Measurements from ENCODE around the gene IGF1R. TPM values are rescaled to one million over a fixed set of nuclear protein-coding genes. Genes with fewer than 3 reads are reported as not detected.
A peak's percentile ranks its signal among the peaks of the same experiment; 100 is the strongest.

IGF1R gene
- total and polyA plus RNA-seq, 12 donors = 8.6 to 138 (median 66.0) TPM

GRCh38 chr15:98844261-98844660, 195.9 kb downstream of the IGF1R start:
- Histone ChIP-seq H3K27ac (no peak overlapping the region), H3K36me3 (replicated peaks in 1 of 2) (no peaks in the 10 kb centered on the region), H3K4me3 (no peak overlapping the region), H3K27me3 (no peaks in the 10 kb centered on the region), H3K4me1 (replicated peaks in 1 of 2) (peaks cover 14 to 46% of the 10 kb centered on the region in 2 donors), H3K9me3 (replicated peaks in 1 of 3) (no peaks in the 10 kb centered on the region)
- 59 to 67% (median 64%) methylated on average over 3 of the region's 3 CpGs for WGBS, 4 donors
- intact Hi-C loops (cut with DNase I) = loop anchor here in 1 of 2 donors (10.0 kb wide), 1 partner anchor 49 kb away; no protein-coding TSS in a partner anchor
- DNase-seq = no peak
- TF ChIP-seq POLR2A (IDR thresholded peaks at IDR 0.05) = no peak
- no peak for TF ChIP-seq CTCF (IDR thresholded peaks at IDR 0.05)

- 33 to 47% (median 36%) methylated on average over 5 to 6 of the region's 6 CpGs for WGBS, 4 donors
- Histone ChIP-seq H3K27ac (peak overlapping the region in 2 of 5 donors; percentile 13 to 20), H3K36me3 (replicated peaks in 1 of 2) (no peaks in the 10 kb centered on the region), H3K9me3 (replicated peaks in 1 of 3) (no peaks in the 10 kb centered on the region), H3K27me3 (no peaks in the 10 kb centered on the region), H3K4me1 (replicated peaks in 1 of 2) (peaks cover 14 to 57% of the 10 kb centered on the region in 2 donors), H3K4me3 (no peak overlapping the region)
- DNase-seq = peak in 1 of 7 donors; percentile 21
- no peak for TF ChIP-seq POLR2A (IDR thresholded peaks at IDR 0.05)
- no peak for TF ChIP-seq CTCF (IDR thresholded peaks at IDR 0.05)
- intact Hi-C loops (cut with DNase I) = loop anchor here in 1 of 2 donors (10.0 kb wide), 1 partner anchor 51 kb away; no protein-coding TSS in a partner anchor
These were observed 197.0 kb downstream of the IGF1R start for GRCh38 chr15:98845138-98845884.

GRCh38 chr15:98850961-98851572, 202.7 kb downstream of the IGF1R start:
- Histone ChIP-seq H3K9me3 (replicated peaks in 1 of 3) (no peaks in the 10 kb centered on the region), H3K4me3 (no peak overlapping the region), H3K36me3 (replicated peaks in 1 of 2) (no peaks in the 10 kb centered on the region), H3K27me3 (no peaks in the 10 kb centered on the region), H3K4me1 (replicated peaks in 1 of 2) (peaks cover 11 to 57% of the 10 kb centered on the region in 2 donors), H3K27ac (peak overlapping the region in 4 of 5 donors; percentile 25 to 90 (median 78))
- TF ChIP-seq POLR2A (IDR thresholded peaks at IDR 0.05) (no peak), CTCF (IDR thresholded peaks at IDR 0.05) (peak; percentile 48 to 85 (median 78))
- intact Hi-C loops (cut with DNase I) = no loop called here
- WGBS, 4 donors = 10 to 14% (median 13%) methylated on average over 14 to 15 of the region's 15 CpGs
- peak; percentile 76 to 93 (median 85) for DNase-seq

GRCh38 chr15:98853161-98853560, 204.8 kb downstream of the IGF1R start:
- TF ChIP-seq POLR2A (IDR thresholded peaks at IDR 0.05) = peak; percentile 63 to 92
- peak in 2 of 6 experiments; percentile 34 to 46 for TF ChIP-seq CTCF (IDR thresholded peaks at IDR 0.05)
- Histone ChIP-seq H3K4me3 (peak overlapping the region in 2 of 4 donors; percentile 46 to 75), H3K27me3 (no peaks in the 10 kb centered on the region), H3K9me3 (replicated peaks in 1 of 3) (no peaks in the 10 kb centered on the region), H3K4me1 (replicated peaks in 1 of 2) (peaks cover 12 to 58% of the 10 kb centered on the region in 2 donors), H3K27ac (peak overlapping the region; percentile 25 to 90 (median 77)), H3K36me3 (replicated peaks in 1 of 2) (no peaks in the 10 kb centered on the region)
- DNase-seq = peak; percentile 84 to 97 (median 90)
- intact Hi-C loops (cut with DNase I) = no loop called here
- 0 to 1% (median 1%) methylated on average over 8 of the region's 8 CpGs for WGBS, 4 donors

All from adrenal gland (tissue), 12 donors.